ENCODE results near the gene APOBEC3A.
"Not testable (repeated sequence)": the region's sequence is repeated elsewhere in the genome, so short reads cannot be mapped to it uniquely, and the experiment has no call there.

The APOBEC3A gene

GRCh38 chr22:38981992-38982927, 24.9 kb downstream of the APOBEC3A start, which contains the start of gene APOBEC3B:
TSS of gene APOBEC3B (plus strand) at chr22:38982347. CDS start at chr22:38982454, 107 bp downstream.
- DNase-seq, result peak; percentile 50

GRCh38 chr22:38984224-38984623, 26.8 kb downstream of the APOBEC3A start:
- no peak for DNase-seq

- DNase-seq, result peak; percentile 81
Measured at GRCh38 chr22:38984784-38985757, 27.7 kb downstream of the APOBEC3A start.

GRCh38 chr22:38986629-38987028, 29.2 kb downstream of the APOBEC3A start:
- no peak for DNase-seq

- DNase-seq, result no peak
Measured at GRCh38 chr22:38987171-38987895, 29.9 kb downstream of the APOBEC3A start.

- no peak for DNase-seq
Measured at GRCh38 chr22:38989466-38989865, 32.1 kb downstream of the APOBEC3A start.

GRCh38 chr22:38992871-38993371, 35.5 kb downstream of the APOBEC3A start:
- not testable (repeated sequence) for DNase-seq

- no peak for DNase-seq
Measured at GRCh38 chr22:38996105-38996504, 38.7 kb downstream of the APOBEC3A start.

GRCh38 chr22:38997518-38997917, 40.1 kb downstream of the APOBEC3A start:
- DNase-seq, result no peak

- DNase-seq, result peak; percentile 69
Measured at GRCh38 chr22:39003165-39003638, 45.8 kb downstream of the APOBEC3A start.

- DNase-seq, result no peak
Measured at GRCh38 chr22:39007177-39007576, 49.8 kb downstream of the APOBEC3A start.

GRCh38 chr22:39008271-39008850, 51.0 kb downstream of the APOBEC3A start:
- not testable (repeated sequence) for DNase-seq

GRCh38 chr22:39010946-39011345, 53.5 kb downstream of the APOBEC3A start:
- no peak for DNase-seq
